Dedifferentiated amniotic fluid mesenchymal stem cell (primary cell): ENCODE results near the gene ALPL.
"Not testable (repeated sequence)": the region's sequence is repeated elsewhere in the genome, so short reads cannot be mapped to it uniquely, and the experiment has no call there.

Source experiments
- DNase-seq: peaks from one replicate; pipeline ENCODE4 v3.0.0-alpha.2; 2016; ENCODE audit errors: extremely low spot score

ALPL gene

GRCh38 chr1:21559788-21560567 is 50.8 kb downstream of the ALPL start:
- no peak for DNase-seq

GRCh38 chr1:21560916-21561638 is 51.9 kb downstream of the ALPL start:
- no peak for DNase-seq

DNA sequence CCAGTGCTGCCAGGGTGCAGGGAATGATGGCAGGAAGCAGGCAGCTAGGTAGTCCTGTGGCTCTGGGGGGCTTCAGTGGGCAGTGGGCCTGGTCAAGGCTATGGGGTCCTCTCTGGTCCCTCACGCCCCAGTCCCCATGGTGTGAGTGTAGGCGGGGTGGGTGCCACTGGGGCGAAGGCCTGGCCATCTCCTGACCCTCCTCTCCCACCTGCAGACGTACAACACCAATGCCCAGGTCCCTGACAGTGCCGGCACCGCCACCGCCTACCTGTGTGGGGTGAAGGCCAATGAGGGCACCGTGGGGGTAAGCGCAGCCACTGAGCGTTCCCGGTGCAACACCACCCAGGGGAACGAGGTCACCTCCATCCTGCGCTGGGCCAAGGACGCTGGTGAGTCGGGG is 53.7 kb downstream of the ALPL start:
- no peak for DNase-seq

DNA sequence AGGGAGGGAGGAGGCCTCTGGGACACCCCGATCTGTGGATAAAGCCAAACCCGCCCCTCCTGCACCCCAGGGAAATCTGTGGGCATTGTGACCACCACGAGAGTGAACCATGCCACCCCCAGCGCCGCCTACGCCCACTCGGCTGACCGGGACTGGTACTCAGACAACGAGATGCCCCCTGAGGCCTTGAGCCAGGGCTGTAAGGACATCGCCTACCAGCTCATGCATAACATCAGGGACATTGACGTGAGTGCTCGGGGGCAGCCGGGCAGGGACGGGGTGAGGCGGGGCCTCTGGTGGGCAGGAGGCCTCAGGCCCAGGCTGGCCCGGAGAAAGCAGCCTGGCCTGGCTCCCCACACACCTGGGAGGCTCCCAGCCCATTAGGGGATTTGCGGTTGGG is 54.7 kb downstream of the ALPL start:
- no peak for DNase-seq

DNA sequence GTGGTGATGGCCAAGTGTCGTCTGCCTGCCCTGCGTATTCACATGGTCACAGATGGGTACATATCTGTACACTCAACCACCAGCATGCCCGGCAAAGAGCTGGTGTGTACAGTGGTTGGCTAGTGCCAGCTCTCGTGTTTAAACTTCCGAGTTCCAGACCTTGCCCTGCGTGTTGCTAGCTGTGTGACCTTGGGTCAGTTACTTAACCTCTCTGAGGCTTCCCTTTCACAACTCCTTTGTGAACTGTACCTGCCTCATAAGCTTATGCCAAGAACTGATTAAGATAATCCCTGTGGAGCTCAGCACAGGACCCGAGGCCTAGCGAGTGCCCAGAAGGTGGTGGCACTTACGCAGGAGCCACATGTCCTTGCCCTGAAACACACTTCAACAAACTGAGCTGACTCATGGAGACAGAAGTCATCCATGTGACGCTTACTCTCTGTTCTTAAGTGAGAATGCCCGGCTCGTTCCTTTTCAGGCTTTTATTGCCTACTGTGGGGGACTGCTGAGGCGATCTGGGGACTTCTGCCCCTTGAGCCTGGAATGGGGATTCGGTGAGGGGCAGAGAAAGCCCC is 55.4 kb downstream of the ALPL start:
- DNase-seq: no peak

DNA sequence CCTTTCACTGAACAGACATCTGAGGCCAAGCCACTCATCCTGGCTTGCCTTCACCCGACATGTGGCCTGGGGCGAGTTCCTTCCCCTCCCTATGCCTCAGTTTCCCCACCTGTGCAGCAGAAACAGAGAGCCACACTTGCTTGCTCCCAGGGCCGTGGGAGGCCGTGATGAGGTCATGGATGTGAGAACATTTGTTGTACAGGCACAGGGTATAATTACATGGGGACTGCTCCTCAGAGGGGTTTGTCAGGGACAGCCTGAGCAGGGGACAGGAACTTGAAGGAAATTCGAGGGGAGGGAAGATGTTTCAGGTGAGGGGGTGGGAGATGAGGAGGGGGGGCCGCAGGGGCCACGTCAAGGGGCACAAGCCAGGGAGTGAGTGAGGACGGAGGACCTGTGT is 56.1 kb downstream of the ALPL start:
- no peak for DNase-seq

GRCh38 chr1:21566361-21566760 is 57.1 kb downstream of the ALPL start:
- DNase-seq: not testable (repeated sequence)

DNA sequence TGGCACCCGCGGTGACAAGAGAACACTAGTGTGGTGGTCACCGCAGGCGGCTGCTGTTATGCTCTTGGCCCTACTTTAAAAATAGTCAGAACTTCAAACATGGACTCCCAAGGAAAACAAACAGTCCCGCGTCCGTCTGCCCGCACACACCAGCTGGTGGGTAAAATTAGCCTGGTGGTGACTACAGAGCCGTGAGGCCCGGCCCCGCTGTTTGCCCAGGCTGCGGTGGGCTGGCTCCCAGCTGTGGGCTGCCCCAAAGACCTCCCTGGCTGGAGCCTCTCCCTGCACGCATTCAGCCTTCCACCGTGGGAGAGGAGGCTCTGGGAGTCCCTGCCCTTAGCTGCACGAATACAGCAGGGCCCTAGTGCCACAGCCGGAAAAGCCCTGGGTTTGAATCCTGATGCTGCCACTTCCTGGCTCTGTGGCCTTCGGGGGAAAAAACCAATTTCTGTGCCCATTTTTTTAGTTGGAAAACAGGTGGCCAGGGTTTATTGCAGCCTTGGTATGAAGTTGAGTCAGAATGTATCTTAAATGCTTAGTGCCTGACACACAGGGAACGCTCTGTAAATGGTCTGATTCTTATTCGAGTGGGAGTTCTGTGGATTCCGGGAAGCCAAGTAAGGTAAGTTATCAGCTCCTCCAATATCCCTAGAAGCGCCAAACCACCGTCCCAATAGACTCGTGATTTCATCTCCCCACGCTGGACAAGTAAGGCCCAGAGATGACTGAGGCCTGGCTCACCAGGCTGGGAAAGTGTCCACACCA is 58.2 kb downstream of the ALPL start:
- peak; percentile 20 for DNase-seq

DNA sequence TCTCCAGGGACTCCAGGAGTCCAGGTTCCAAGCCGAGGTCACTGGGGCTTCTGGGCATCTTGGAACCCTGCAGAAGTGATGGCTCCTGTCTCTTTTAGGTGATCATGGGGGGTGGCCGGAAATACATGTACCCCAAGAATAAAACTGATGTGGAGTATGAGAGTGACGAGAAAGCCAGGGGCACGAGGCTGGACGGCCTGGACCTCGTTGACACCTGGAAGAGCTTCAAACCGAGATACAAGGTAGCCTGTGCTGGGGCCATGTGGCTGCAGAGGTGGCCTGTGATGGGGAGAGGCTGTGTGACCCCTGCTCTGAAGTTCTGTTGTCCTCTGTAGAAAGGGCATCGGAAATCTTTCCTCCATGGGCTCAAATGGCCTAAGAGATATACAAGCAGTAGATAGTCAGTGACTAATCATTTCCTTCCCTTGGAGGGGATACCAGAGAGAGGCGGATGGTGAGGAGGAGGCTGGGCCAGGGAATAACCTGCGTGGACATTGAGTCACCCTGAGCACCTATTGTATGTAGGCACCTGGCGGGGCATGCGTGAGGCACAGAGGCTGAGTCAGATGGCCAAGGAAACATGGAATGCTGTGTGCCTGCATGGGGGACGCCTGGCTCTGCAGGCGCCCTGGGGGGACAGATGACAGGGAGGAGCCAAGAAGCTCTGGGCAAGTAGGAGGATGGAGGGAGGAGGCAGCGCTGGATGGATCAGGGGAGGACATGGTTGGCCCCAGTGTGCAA is 59.0 kb downstream of the ALPL start:
- DNase-seq: no peak

GRCh38 chr1:21568809-21569385 is 59.7 kb downstream of the ALPL start:
- no peak for DNase-seq

GRCh38 chr1:21569820-21570527 is 60.8 kb downstream of the ALPL start:
- no peak for DNase-seq

DNA sequence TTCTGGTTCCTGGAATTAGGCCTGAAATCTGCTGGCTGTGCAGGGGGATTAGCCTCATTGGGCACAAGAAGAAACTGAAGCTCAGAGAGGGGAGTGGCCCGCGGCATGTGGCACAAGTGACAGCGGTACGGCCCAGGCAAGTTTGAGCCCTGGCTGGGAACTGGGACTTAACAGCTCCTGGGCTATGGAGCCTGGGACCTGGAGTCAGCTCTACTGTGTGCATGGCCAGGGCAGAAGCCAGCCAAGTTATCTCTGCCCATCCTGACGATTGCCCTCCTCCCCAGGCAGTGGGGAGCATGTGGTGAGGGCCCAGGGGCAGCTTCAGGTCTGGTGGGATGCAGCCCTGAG is 61.3 kb downstream of the ALPL start:
- no peak for DNase-seq

DNA sequence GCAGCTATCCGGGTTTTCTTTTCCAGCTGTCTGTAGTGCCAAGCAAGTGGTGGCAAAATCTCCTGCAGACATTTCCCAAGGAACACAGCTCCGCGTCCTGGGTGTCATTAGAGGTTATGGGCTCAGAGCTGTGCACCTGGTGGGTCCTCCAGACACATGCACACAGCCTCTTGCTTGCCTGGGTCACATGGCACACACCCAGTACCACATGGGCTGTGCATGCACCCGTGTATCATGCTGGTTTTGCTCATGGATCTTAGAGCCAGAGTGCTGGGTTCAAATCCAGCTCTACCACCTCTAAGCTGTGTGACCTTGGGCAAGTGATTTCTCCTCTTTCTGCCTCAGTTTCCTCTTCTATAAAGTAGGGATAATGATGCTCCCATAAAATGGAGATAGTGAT is 61.7 kb downstream of the ALPL start:
- DNase-seq: no peak

DNA sequence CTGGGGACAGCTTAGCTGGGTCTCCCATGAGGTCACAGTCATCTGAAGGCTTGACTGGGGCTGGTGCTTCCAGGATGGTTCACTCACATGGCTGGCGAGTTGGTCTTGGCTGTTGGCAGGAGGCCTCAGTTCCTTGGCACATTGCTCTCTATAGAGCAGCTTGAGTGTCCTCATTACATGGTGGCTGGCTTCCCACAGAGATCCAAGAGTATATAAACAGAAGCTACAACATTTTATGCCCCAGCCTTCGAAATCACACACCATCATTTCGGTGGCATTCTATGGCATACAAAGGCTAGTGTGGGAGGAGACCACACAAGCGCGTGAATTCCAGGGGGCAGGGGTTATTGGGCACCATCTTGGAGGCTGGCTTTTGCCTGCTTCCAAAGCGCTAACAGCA is 63.0 kb downstream of the ALPL start:
- DNase-seq: no peak

- no peak for DNase-seq
These were observed 63.6 kb downstream of the ALPL start for GRCh38 chr1:21572735-21573277.

- no peak for DNase-seq
These were observed 64.3 kb downstream of the ALPL start for GRCh38 chr1:21573475-21573874.

GRCh38 chr1:21573971-21574465 is 64.8 kb downstream of the ALPL start:
- DNase-seq: peak; percentile 17

GRCh38 chr1:21574466-21575151 is 65.4 kb downstream of the ALPL start:
- no peak for DNase-seq

DNA sequence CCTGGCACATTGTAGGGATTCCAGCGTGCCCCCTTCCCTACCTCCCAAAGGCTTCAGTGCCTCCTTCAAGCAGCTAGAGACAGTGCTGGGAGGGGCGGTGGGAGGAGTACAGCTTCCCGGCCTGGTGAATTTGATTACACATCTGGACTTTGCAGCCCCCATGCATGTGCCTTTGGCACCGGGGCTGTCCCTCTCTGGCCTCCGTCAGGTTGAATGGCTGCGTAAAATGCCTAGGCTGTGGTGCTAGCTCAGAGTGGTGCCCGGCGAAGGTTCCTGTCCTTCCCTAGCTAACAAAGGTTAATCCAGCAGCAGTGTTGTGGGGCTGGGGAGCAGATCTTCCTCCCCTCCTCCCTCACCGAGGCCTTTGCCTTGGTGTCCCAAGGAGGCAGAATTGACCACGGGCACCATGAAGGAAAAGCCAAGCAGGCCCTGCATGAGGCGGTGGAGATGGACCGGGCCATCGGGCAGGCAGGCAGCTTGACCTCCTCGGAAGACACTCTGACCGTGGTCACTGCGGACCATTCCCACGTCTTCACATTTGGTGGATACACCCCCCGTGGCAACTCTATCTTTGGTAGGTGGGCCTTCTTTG is 66.2 kb downstream of the ALPL start:
- no peak for DNase-seq
